ENCODE results near the gene RNF130. TPM values are rescaled to one million over a fixed set of nuclear protein-coding genes. Genes with fewer than 3 reads are reported as not detected.

RNF130 gene
- total and polyA plus RNA-seq, 2 of the 13 experiments (the other 11 are each of a cell fraction or from before 2014, with no cell fraction given), result 28.2 to 28.3 TPM

GRCh38 chr5:180067986-180068385 lies 3.6 kb downstream of the RNF130 start:
- H3K4me2 ChIP-seq (ENCODE audit: low read depth, low read length), result no peak overlapping the region
- FAIRE-seq, result no peak

More at GRCh38 chr5:180067986-180068385, 3.6 kb downstream of the RNF130 start:
- TF ChIP-seq ZNF761 (CRISPR knock-in tag; conservative IDR thresholded peaks at IDR 0.05) (no peak), ZBTB25 (CRISPR knock-in tag; IDR thresholded peaks at IDR 0.05) (no peak), MTF2 (CRISPR knock-in tag; IDR thresholded peaks at IDR 0.05; ENCODE audit: borderline replicate concordance) (no peak), ZNF225 (CRISPR knock-in tag; IDR thresholded peaks at IDR 0.05) (no peak), THRA (CRISPR knock-in tag; IDR thresholded peaks at IDR 0.05; ENCODE audit: borderline replicate concordance) (no peak), ATF5 (CRISPR knock-in tag; IDR thresholded peaks at IDR 0.05; ENCODE audit: low read depth) (no peak), HOXD1 (CRISPR knock-in tag; IDR thresholded peaks at IDR 0.05) (no peak), KLF12 (CRISPR knock-in tag; IDR thresholded peaks at IDR 0.05; ENCODE audit: borderline replicate concordance) (no peak), HCFC1 (IDR thresholded peaks at IDR 0.05; ENCODE audit: low read depth, low read length) (no peak), PRDM4 (CRISPR knock-in tag; IDR thresholded peaks at IDR 0.05; ENCODE audit: borderline replicate concordance) (no peak), RARG (CRISPR knock-in tag; IDR thresholded peaks at IDR 0.05; ENCODE audit: low read depth) (no peak), YEATS2 (CRISPR knock-in tag; IDR thresholded peaks at IDR 0.05; ENCODE audit: borderline replicate concordance) (no peak), JUN (CRISPR knock-in tag; IDR thresholded peaks at IDR 0.05) (no peak), ZNF558 (CRISPR knock-in tag; IDR thresholded peaks at IDR 0.05; ENCODE audit: borderline replicate concordance) (no peak)
- ATAC-seq, result no peak
- H3K4me1 ChIP-seq (ENCODE audit: insufficient read depth, low read length), result peaks cover 41% of the 10 kb centered on the region
- in situ Hi-C loops (cut with HindIII; ENCODE audit: extremely low pct_ligation_motif_present, low pct_unique_long_range_greater_than_20kb), result no loop called here
- H3K9ac ChIP-seq (ENCODE audit: insufficient read depth, low read depth, low read length), result no peak overlapping the region
- H2AFZ ChIP-seq (ENCODE audit: low read length), result no peak overlapping the region
- H3K27ac ChIP-seq (ENCODE audit: extremely low read length, insufficient read depth, low read length), result no peak overlapping the region
- H3K9me3 ChIP-seq (ENCODE audit: low read length), result 0 out of 2 replicates have a peak, but pooled peaks cover 4% of the 10 kb centered on the region
- no peaks in the 10 kb centered on the region for H3K36me3 ChIP-seq (replicated peaks in 1 of 2; ENCODE audit: control insufficient read depth in 1 of 2, insufficient read depth in 2 of 2, low read length in 2 of 2)
- H3K79me2 ChIP-seq (ENCODE audit: insufficient read depth, low read length), result peaks cover 40% of the 10 kb centered on the region
- peaks cover 14% of the 10 kb centered on the region; the same call in 1 of the 2 replicates for H4K20me1 ChIP-seq (ENCODE audit: insufficient read depth, low read length)
- H3K27me3 ChIP-seq (ENCODE audit: control insufficient read depth in 1 of 2, insufficient read depth in 2 of 2, low read length in 2 of 2), result peaks cover 0 to 9% of the 10 kb centered on the region in 2 experiments; a peak in 3 of 5 replicates
- WGBS (ENCODE audit: low lambda C conversion rate), result 86% methylated on average over 4 of the region's 4 CpGs
- BruUV-seq (replicated peaks), result no TSS peak
- intact Hi-C loops (cut with micrococcal nuclease; ENCODE audit: unreplicated experiment), result no loop called here
- ChIA-PET CTCF (ENCODE audit: low intra/inter-chr PET ratio, low total read pairs) (no interaction called here), POLR2A (no interaction called here)
- no peak overlapping the region for H3K4me3 ChIP-seq (replicated peaks in 1 of 3; ENCODE audit: insufficient read depth in 1 of 3, low read depth in 2 of 3, low read length in 3 of 3)
- DNase-seq (ENCODE audit: low spot score), result no peak
